DND-41 (cell line): ENCODE data around the gene STXBP5L.

ENCODE experiments used
- CTCF ChIP-seq: IDR thresholded peaks from 2 replicates; pipeline ENCODE4 v1.5.1; 2012; ENCODE audit warnings: borderline replicate concordance, low read length, moderate library complexity, mild to moderate bottlenecking; ENCODE audit not compliant: poor library complexity, severe bottlenecking; ENCODE audit errors: extremely low read depth
- EZH2 ChIP-seq: IDR thresholded peaks from 3 replicates; pipeline ENCODE4 v1.6.1; 2012; ENCODE audit warnings: borderline replicate concordance, low read depth, mild to moderate bottlenecking, moderate library complexity, low read length, inconsistent platforms; ENCODE audit not compliant: severe bottlenecking

DNA sequence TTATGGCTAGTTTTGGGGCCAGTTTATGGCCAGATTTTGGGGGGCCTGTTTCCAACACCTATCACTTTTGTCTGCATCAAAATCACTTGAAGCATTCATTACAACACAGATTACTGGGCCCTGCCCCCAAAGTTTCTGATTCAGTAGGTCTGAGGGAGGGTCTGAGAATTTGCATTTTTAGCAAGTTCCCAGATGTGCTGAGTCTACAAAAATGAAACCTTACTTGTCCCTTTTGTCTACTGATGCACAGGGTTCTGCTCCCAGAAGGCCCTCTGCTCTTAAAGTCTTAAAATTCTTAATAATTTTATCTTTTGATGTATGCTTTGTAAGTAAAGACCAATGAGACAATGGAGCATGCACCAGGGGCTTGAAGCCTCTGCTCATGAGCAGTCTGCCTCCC is 491.8 kb downstream of the STXBP5L start:
- TF ChIP-seq CTCF = no peak
- no peak for TF ChIP-seq EZH2
